ENCODE measurements around the gene NFKBIZ.

DNA sequence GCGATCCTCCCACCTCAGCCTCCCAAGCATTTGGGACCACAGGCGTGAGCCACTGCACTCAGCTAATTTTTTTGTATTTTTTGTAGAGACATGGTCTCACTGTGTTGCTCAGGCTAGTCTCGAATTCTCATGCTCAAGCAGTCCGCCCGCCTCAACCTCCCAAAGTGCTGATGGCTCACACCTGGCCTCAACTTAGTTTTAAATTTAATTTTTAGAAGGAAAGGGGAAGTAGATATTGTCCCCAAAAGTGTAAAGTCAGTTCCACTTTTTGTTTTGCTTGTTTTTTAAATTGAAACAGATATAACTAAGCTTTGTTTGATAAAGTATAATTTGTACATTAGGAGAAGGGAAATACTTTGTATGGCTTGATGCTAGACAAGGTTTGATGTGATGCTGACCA is 31.3 kb upstream of the NFKBIZ start:
- TF ChIP-seq, protein P1, sequence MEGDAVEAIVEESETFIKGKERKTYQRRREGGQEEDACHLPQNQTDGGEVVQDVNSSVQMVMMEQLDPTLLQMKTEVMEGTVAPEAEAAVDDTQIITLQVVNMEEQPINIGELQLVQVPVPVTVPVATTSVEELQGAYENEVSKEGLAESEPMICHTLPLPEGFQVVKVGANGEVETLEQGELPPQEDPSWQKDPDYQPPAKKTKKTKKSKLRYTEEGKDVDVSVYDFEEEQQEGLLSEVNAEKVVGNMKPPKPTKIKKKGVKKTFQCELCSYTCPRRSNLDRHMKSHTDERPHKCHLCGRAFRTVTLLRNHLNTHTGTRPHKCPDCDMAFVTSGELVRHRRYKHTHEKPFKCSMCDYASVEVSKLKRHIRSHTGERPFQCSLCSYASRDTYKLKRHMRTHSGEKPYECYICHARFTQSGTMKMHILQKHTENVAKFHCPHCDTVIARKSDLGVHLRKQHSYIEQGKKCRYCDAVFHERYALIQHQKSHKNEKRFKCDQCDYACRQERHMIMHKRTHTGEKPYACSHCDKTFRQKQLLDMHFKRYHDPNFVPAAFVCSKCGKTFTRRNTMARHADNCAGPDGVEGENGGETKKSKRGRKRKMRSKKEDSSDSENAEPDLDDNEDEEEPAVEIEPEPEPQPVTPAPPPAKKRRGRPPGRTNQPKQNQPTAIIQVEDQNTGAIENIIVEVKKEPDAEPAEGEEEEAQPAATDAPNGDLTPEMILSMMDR (conservative IDR thresholded peaks at IDR 0.05) = no peak
- TF ChIP-seq ZFX (IDR thresholded peaks at IDR 0.05) = no peak
